ENCODE measurements around the gene HNRNPUL2.

The HNRNPUL2 gene

GRCh38 chr11:62665075-62665598 is 62.1 kb downstream of the HNRNPUL2 start, which contains the start of the genes C11orf98 and CSKMT (continued):
- TF ChIP-seq CSRNP3 (CRISPR knock-in tag; IDR thresholded peaks at IDR 0.05) = peak; percentile 98

GRCh38 chr11:62664405-62665074 is 62.7 kb downstream of the HNRNPUL2 start:
- no peak for TF ChIP-seq ZNF565 (CRISPR knock-in tag; conservative IDR thresholded peaks at IDR 0.05; ENCODE audit: low read depth)
- no peak for TF ChIP-seq CSRNP3 (CRISPR knock-in tag; IDR thresholded peaks at IDR 0.05)
- TF ChIP-seq OSR1 (CRISPR knock-in tag; IDR thresholded peaks at IDR 0.05) = no peak
- TF ChIP-seq TOX (CRISPR knock-in tag; IDR thresholded peaks at IDR 0.05; ENCODE audit: borderline replicate concordance) = no peak
- no peak for TF ChIP-seq ISL1 (CRISPR knock-in tag; IDR thresholded peaks at IDR 0.05)

More at GRCh38 chr11:62664405-62665074, 62.7 kb downstream of the HNRNPUL2 start:
- peak; percentile 65 for ATAC-seq

All from SK-N-SH treated with all-trans-retinoic acid at 6 μM for 48 hours (cell line).